Esophagus squamous epithelium (tissue), 5 donors: ENCODE results near the gene GET3. TPM values are rescaled to one million over a fixed set of nuclear protein-coding genes. Genes with fewer than 3 reads are reported as not detected.
A peak's percentile ranks its signal among the peaks of the same experiment; 100 is the strongest.

Experiments used
- DNase-seq: peaks from one replicate; lab custom pipeline; 2025; lab: John Stamatoyannopoulos, UW
- H3K27ac ChIP-seq, 4 donors: fragments of 200-600 bp; sonication (generic); one replicate each; pipeline ENCODE4 v1.5.1; 2016 to 2019; ENCODE audit warnings: mild to moderate bottlenecking in 1 of 4
- H3K27me3 ChIP-seq, 4 donors: fragments of 200-600 bp; sonication (generic); 1 replicate in 3 of 4; 2 replicates in 1 of 4; pipeline versions ENCODE4 v1.5.1 to v1.6.0; 2017 to 2021; ENCODE audit warnings: antibody characterized with exemption in 1 of 4
- H3K36me3 ChIP-seq, 3 donors: fragments of 200-600 bp; sonication (generic); one replicate each; pipeline ENCODE4 v1.5.1; 2016 to 2019
- H3K4me1 ChIP-seq, 3 donors: fragments of 200-600 bp; sonication (generic); one replicate each; pipeline ENCODE4 v1.5.1; 2017 to 2019
- H3K4me3 ChIP-seq, 4 donors: fragments of 200-600 bp; sonication (generic); 1 replicate in 3 of 4; 2 replicates in 1 of 4; pipeline ENCODE4 v1.5.1; 2016 to 2019; ENCODE audit warnings: mild to moderate bottlenecking in 2 of 4, moderate library complexity in 1 of 4
- H3K9me3 ChIP-seq, 3 donors: fragments of 200-600 bp; sonication (generic); one replicate each; pipeline ENCODE4 v1.5.1; 2016 to 2019
- POLR2A ChIP-seq, 4 donors: fragments of 450-650 bp; IDR thresholded peaks; one replicate each; pipeline ENCODE4 v1.6.1; 2017; ENCODE audit warnings: antibody characterized with exemption in 4 of 4, mild to moderate bottlenecking in 4 of 4, moderate library complexity in 3 of 4
- WGBS, 2 donors: methylation state at CpG; one replicate each; pipeline ENCODE4 v1.1.5; 2018; 5-methylcytosine and 5-hydroxymethylcytosine counted together
- intact Hi-C: fragments of 100-400 bp; cut with DNase I; formaldehyde crosslinking; loops from one replicate; pipeline ENCODE4 v1.15.0; 2022
- total RNA-seq, 4 donors: library from RNA; depleted of rRNA; stranded (reverse); fragments of >200 nt; gene quantifications; one replicate each; pipeline ENCODE4 v1.1.0, GENCODE V29; 2016
- TF ChIP-seq, protein P1 (sequence below), 6 experiments: fragments of 450-650 bp in 4 of 6; fragments of 200-600 bp in 2 of 6; sonication (generic) in 2 of 6; IDR thresholded peaks; one replicate each; pipeline ENCODE4 v1.5.1; 2016 to 2019; ENCODE audit warnings: antibody characterized with exemption in 6 of 6, mild to moderate bottlenecking in 4 of 6, moderate library complexity in 4 of 6
- donor health status: DM: yes; HTN: yes; CAD: no.

Gene GET3
- total RNA-seq, 4 donors from 2014 or later: 36.8 to 69.9 (median 51.2) TPM

DNA sequence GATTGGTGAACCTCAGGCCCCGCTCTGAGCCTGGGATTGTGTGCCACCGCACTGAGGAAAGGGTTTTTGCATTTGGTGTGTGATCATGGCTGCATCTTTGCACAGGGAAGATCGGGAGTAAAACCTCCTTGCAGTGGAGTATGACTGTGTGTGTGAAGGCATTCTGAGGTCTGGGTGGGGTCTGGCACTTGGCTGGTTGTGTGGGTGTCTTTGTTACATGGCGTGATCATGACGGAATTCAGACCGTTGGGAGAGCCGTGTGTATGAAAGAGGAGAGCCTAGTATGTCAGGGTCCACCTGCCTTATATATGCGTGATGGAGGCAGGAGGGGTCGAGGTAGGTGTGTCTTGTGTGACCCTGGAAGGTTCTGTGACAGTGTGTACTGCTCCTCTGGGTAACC, 13.6 kb downstream of the GET3 start:
- Histone ChIP-seq H3K27me3 (peaks cover 0 to 41% (median 0%) of the 10 kb centered on the region in 4 donors), H3K36me3 (peaks cover 12 to 26% (median 17%) of the 10 kb centered on the region in 3 donors), H3K4me1 (peaks cover 18 to 39% (median 20%) of the 10 kb centered on the region in 3 donors), H3K27ac (peak overlapping the region in 1 of 4 donors; percentile 69), H3K9me3 (peaks cover 0 to 9% (median 0%) of the 10 kb centered on the region in 3 donors), H3K4me3 (no peak overlapping the region)
- TF ChIP-seq, protein P1, sequence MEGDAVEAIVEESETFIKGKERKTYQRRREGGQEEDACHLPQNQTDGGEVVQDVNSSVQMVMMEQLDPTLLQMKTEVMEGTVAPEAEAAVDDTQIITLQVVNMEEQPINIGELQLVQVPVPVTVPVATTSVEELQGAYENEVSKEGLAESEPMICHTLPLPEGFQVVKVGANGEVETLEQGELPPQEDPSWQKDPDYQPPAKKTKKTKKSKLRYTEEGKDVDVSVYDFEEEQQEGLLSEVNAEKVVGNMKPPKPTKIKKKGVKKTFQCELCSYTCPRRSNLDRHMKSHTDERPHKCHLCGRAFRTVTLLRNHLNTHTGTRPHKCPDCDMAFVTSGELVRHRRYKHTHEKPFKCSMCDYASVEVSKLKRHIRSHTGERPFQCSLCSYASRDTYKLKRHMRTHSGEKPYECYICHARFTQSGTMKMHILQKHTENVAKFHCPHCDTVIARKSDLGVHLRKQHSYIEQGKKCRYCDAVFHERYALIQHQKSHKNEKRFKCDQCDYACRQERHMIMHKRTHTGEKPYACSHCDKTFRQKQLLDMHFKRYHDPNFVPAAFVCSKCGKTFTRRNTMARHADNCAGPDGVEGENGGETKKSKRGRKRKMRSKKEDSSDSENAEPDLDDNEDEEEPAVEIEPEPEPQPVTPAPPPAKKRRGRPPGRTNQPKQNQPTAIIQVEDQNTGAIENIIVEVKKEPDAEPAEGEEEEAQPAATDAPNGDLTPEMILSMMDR (IDR thresholded peaks at IDR 0.05): no peak
- no peak for TF ChIP-seq POLR2A (IDR thresholded peaks at IDR 0.05)
- DNase-seq: no peak
- WGBS, 2 donors: 53 to 55% methylated on average over 5 to 9 of the region's 9 CpGs
- intact Hi-C loops: no loop called here

DNA sequence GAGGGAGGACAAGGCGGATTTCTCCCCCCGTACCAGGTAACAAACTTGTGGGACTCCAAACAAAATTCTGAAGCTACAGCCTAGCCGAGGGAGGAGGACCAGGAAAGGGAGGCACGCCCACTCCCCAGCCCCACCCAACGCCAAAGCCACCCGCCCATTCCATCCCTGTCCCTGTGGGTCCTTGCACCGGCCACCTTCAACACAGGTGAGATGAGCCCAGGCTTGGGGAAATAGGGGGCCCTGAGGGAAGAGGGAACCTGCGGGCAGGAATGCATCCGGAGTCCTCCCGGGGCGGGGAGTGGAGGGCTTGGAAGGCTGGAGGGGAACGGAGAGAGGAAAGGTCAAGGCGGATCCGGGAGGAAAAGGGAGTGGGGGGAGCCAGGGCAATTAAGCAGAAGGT, 14.3 kb downstream of the GET3 start, which contains the start of gene BEST2:
BEST2 (plus strand) TSS at position 157 of the 400 bp plus-strand sequence. CDS start 802 bp downstream, outside the sequence.
- intact Hi-C loops: no loop called here
- Histone ChIP-seq H3K9me3 (peaks cover 0 to 9% (median 0%) of the 10 kb centered on the region in 3 donors), H3K27ac (peak within 1 kb of the TSS in 1 of 4 donors; percentile 69), H3K27me3 (peaks cover 0 to 41% (median 0%) of the 10 kb centered on the region in 4 donors), H3K36me3 (peaks cover 9 to 19% (median 12%) of the 10 kb centered on the region in 3 donors), H3K4me1 (peaks cover 18 to 39% (median 20%) of the 10 kb centered on the region in 3 donors), H3K4me3 (no peak within 1 kb of the TSS)
- DNase-seq: no peak
- WGBS, 2 donors: 20 to 53% methylated on average over 6 to 11 of the region's 14 CpGs
- TF ChIP-seq, protein P1 (IDR thresholded peaks at IDR 0.05): no peak
- no peak for TF ChIP-seq POLR2A (IDR thresholded peaks at IDR 0.05)

GRCh38 chr19:12752056-12752781, 14.9 kb downstream of the GET3 start:
- peaks cover 20 to 44% (median 23%) of the 10 kb centered on the region in 3 donors for H3K4me1 ChIP-seq
- H3K9me3 ChIP-seq: peaks cover 0 to 6% (median 0%) of the 10 kb centered on the region in 3 donors
- H3K27ac ChIP-seq: no peak overlapping the region
- WGBS, 2 donors: 62 to 68% methylated on average over 20 to 22 of the region's 23 CpGs
- DNase-seq: no peak
- TF ChIP-seq, protein P1 (IDR thresholded peaks at IDR 0.05): no peak
- no peak for TF ChIP-seq POLR2A (IDR thresholded peaks at IDR 0.05)
- peaks cover 4 to 13% (median 9%) of the 10 kb centered on the region in 3 donors for H3K36me3 ChIP-seq
- H3K4me3 ChIP-seq: no peak overlapping the region
- peaks cover 0 to 41% (median 0%) of the 10 kb centered on the region in 4 donors for H3K27me3 ChIP-seq
- intact Hi-C loops: no loop called here

GRCh38 chr19:12754465-12755196, 17.3 kb downstream of the GET3 start:
- no peak for TF ChIP-seq POLR2A (IDR thresholded peaks at IDR 0.05)
- TF ChIP-seq, protein P1 (IDR thresholded peaks at IDR 0.05): no peak
- no peaks in the 10 kb centered on the region for H3K36me3 ChIP-seq
- H3K9me3 ChIP-seq: no peaks in the 10 kb centered on the region
- H3K27me3 ChIP-seq: peaks cover 0 to 41% (median 0%) of the 10 kb centered on the region in 4 donors
- intact Hi-C loops: no loop called here
- no peak for DNase-seq
- no peak overlapping the region for H3K4me3 ChIP-seq
- 78 to 88% methylated on average over 9 to 41 of the region's 50 CpGs for WGBS, 2 donors
- no peak overlapping the region for H3K27ac ChIP-seq
- peaks cover 20 to 36% (median 22%) of the 10 kb centered on the region in 3 donors for H3K4me1 ChIP-seq
